ENCODE results near the gene PRKN.

- no peak for TF ChIP-seq CTCF (conservative IDR thresholded peaks at IDR 0.05 in 1 of 2, IDR thresholded peaks at IDR 0.05 in 1 of 2; ENCODE audit: low read depth in 1 of 2, low read length in 2 of 2)
- no peak for TF ChIP-seq EZH2 (IDR thresholded peaks at IDR 0.05; ENCODE audit: low read length, missing control alignments)
Measured at GRCh38 chr6:161313940-161314509, 1413.5 kb downstream of the PRKN start.

Measured in fibroblast of lung (primary cell).